EH (cell line): ENCODE results near the gene HESX1.

Experiments used
- DNase-seq: peaks from one replicate; pipeline ENCODE4 v3.0.0-alpha.2; 2015; ENCODE audit warnings: low read depth

Gene HESX1

GRCh38 chr3:57199895-57200297 is at the start of gene HESX1:
Gene HESX1, minus strand, starts transcription at chr3:57199978. Its CDS starts 60 bp downstream, at chr3:57199918.
- DNase-seq, result no peak

- no peak for DNase-seq
Measured at GRCh38 chr3:57244946-57245345, 45.2 kb upstream of the HESX1 start.

DNA sequence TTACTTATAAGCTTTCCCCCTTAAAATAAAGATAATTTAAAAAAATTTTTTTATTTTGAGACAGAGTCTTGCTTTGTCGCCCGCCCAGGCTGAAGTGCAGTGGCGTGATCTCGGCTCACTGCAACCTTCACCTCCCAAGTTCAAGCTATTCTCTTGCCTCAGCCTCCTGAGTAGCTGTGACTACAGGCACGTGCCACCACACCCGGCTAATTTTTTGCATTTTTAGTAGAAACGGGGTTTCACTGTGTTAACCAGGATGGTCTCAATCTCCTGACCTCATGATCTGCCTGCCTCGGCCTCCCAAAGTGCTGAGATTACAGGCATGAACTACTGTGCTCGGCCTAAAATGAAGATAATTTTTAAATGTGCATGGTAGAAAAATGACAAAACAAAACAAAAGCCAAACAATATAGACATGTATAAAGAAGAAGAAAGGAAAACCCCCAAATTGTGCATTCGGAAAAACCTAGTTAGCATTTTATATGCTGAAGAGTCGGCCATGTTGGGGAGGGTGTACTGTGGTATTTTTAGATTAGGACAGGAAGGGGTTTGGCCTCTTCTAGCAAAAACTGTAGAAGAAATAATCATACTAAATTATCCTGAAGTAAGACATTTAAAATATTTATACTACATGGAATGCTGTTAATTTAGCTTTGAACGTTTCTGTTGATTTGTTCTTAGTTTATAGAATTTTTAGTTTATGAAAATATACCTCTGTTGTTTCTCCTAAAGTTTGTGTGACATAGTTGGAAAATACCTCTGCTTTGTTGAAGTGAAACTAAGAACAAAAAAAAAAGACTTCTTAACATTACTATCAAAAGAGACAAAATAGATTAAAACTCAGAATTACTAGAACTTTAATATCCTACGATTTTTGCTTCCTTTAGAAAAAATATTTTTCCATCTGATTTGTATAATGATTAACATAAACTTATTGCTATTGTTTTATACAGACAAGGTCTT is 35.1 kb upstream of the HESX1 start:
- no peak for DNase-seq

DNA sequence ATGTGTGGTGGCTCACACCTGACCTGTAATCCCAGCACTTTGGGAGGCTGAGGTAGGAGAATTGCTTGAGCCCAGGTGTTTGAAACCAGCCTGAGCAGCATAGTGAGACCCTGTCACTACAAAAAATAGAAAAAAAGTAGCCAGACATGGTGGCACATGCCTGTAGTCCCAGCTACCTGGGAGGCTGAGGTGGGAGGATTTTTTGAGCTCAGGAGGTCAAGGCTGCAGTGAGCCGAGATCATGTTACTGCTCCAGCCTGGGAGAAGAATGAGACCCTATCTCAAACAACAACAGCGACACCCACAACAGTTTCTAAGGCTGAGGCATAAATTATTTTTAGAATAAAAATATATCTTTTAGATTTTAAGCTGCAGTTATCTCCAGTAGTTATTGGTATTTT is 34.0 kb upstream of the HESX1 start:
- no peak for DNase-seq

DNA sequence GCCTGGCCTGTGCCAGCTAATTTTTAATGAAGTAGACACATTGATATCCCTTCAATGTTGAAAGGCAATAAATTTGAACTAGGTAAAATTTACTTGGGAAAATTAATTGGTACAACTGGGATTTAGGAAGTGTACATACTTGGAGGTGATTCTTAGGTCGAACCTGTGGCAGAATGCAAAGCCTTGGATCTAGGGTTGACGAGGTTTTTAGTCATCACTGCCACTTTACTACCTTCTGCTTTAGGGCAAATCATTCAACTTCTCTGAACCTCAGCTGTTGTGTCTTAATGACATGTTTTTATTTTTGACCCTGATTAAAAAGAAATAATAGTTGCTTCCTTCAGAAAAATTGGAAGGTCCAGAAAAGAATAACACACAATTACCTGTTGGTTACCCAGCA is 30.2 kb upstream of the HESX1 start:
- DNase-seq, result no peak

DNA sequence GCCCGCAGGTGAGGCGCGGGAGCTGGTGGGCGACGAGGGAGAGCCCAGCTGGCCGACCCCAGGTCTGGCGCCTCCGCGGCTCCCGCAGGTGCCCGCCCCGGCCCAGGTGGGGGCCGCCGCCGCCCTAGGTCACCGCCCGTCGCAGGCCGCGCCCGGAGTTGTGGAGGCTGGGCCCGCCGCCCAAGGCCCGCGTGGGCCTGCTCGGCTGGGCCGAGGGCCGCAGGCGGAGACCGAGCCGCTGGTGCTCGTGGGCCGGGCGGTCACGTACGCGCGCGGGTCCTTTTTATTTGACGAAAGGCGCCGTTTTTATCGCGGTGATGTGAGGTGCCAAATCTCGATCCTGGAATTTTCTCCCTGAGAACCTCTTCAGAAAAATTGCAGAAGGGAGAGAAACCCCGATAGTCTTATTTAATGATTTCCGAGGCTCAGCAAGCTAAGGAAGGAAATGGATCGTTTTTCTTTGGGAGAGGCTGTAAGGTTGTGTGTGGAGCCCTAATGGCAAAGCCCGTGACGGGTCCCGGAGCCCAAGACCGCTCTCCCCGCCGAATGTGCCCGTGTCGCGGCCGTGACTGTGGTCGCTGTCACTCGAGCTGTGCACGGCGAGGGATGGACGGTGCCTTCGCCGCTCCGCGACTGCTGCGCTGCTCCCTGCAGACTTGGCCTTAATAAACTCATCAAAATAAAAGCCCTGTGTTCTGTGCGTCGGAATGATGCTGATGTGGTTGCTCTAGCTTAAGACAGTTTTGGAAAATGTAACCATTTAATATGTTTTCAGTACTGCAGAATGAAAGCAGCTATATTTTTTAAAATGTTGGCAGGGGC is 28.4 kb upstream of the HESX1 start:
- DNase-seq, result peak; percentile 56

GRCh38 chr3:57227204-57227929 is 27.6 kb upstream of the HESX1 start, which contains the start of gene APPL1:
Gene APPL1, plus strand, starts transcription at chr3:57227729. Its CDS starts 155 bp downstream, at chr3:57227884.
- peak; percentile 90 for DNase-seq

GRCh38 chr3:57226176-57226575 is 26.4 kb upstream of the HESX1 start:
- DNase-seq, result no peak

DNA sequence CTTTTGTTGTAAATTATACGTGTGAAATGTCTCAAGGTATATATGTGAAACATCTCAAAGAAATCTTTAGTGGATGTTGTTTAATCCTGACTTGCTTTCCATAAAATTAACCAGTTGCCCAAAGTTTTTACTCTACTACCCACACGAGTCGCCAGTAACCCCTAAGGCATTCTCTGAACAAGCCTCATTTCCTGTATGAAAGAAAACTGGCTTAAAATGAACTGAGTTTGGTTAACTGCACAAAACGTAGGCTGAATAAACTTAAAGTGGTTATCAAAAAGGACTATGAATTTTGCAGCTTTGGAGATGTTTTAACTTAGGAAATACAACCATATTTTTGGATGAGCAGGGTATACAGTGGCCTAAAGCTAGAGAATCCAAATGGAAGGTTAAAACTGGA is 25.1 kb upstream of the HESX1 start:
- DNase-seq, result peak; percentile 27

GRCh38 chr3:57221883-57222282 is 22.1 kb upstream of the HESX1 start:
- DNase-seq, result peak; percentile 45

DNA sequence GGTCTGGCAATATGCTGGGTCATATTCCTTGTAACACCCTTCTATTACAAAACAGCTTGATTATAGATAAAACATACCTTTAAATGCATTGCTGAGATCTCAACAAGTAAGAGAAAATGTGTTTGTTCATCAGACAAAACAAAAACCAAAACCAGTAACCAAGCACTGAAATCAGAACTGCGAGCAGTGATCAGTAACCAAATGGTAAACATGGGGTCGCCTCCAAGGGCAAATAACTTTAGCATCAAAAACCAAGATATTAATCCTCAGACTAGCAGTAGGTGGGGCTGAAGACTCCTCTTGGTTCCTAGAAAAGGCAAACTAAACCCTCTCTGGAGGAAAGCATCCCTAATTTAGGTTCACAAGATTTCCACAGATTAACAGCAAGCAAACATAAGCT is 6.6 kb upstream of the HESX1 start:
- no peak for DNase-seq

DNA sequence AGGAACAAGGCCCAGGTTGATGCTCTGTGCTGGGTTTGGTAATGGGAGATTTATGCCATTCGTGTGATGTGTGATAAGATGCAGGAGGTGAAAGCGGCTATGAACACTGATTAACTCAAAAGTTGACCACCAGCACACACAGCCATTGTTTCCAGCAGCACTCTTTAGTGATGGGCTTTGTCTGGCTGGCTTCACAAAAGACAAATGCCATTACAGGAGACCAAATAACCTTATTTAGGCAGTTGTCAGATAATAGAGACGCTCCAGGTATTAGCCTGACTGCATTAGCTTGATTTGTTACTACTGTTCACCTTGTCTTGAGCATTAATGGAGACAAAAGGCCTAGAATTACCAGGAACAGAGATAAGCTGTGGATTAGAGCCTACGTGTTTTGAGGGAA is 5.1 kb downstream of the HESX1 start:
- DNase-seq, result no peak

- DNase-seq, result no peak
Measured at GRCh38 chr3:57192028-57192427, 7.8 kb downstream of the HESX1 start.

DNA sequence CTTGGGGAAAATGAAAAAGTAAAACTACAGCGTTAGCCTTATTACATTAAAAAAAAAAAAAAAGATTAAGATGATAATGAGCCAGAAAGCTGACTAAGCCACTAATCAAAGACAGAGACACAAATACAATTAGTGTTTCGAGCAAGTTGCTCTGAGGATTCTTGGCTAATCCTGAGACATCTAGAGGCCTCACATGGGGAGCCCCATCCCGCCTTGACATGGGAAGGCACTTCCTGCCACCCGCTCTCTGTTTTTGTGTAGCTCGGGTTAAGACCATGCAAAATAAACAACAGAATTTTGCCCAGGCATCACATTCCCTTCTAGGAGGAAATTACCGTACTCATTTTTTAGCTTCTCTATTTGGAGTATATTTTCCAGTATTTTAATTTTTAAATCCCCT is 15.3 kb downstream of the HESX1 start:
- DNase-seq, result no peak

DNA sequence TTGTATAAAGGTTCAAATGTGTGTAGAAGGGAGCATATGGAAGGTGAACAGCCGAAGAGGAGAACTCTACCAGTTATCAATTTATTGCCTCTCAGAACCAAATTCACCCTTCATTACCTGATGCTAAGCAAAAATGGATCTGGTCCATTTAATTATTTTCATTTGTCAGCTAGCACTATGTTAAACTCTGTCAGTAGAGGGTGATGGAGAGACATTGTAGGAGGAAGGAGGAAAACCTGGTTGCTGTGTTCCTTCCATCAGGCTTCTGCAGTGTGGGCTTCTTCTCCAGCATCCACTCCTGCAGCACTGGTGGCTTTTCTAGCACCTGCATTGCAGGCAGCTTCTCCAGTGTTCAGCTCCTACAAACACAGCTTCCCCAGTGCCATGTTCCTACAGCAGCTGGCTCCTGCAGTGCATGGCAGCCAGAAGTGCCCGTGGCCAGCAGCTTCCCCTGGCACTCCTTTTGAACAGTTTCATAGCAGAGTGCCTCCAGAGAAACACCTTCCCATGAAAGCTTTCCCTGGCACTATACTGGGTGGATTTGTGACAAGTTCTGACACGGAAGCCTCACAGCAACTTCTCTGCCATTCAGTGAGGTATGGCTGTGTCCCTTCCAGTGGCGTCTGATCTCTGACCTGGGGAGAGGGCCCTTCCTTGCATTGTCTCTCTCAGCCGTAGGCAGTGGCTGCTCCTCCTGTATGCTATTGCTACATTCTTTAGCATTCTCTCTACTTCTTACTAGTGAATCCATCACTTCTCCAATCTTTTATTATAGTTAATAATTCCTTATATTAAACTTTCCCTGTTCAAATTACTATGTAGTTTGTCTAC is 20.0 kb downstream of the HESX1 start:
- peak; percentile 21 for DNase-seq

- no peak for DNase-seq
Measured at GRCh38 chr3:57176045-57176444, 23.7 kb downstream of the HESX1 start.

- no peak for DNase-seq
Measured at GRCh38 chr3:57173687-57174086, 26.1 kb downstream of the HESX1 start.

GRCh38 chr3:57170946-57171345 is 28.8 kb downstream of the HESX1 start:
- no peak for DNase-seq

- DNase-seq, result peak; percentile 67
Measured at GRCh38 chr3:57169872-57170623, 29.7 kb downstream of the HESX1 start.

- DNase-seq, result no peak
Measured at GRCh38 chr3:57169108-57169507, 30.7 kb downstream of the HESX1 start.

- no peak for DNase-seq
Measured at GRCh38 chr3:57168151-57168550, 31.6 kb downstream of the HESX1 start.
